Measurements from ENCODE around the gene CNNM1. TPM values are rescaled to one million over a fixed set of nuclear protein-coding genes. Genes with fewer than 3 reads are reported as not detected.
A peak's percentile ranks its signal among the peaks of the same experiment; 100 is the strongest.

CNNM1 gene
- total RNA-seq, 1 donor from 2014 or later, result not detected

DNA sequence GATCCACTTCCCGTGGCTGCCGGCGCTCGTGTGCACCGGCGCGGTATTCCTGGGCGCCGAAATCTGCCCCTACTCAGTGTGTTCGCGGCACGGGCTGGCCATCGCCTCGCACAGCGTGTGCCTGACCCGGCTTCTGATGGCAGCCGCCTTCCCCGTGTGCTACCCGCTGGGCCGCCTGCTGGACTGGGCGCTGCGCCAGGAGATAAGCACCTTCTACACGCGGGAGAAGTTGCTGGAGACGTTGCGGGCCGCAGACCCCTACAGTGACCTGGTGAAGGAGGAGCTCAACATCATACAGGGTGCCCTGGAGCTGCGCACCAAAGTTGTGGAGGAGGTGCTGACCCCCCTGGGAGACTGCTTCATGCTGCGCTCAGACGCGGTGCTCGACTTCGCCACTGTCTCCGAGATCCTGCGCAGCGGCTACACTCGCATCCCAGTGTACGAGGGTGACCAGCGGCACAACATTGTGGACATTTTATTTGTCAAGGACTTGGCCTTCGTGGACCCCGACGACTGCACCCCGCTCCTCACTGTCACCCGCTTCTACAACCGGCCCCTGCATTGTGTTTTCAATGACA lies 1.3 kb downstream of the CNNM1 start:
- peak overlapping the region; percentile 23 to 61 (median 60) for H3K4me3 ChIP-seq (ENCODE audit: low read length in 3 of 3)
- H3K9ac ChIP-seq (ENCODE audit: low read depth in 1 of 3, low read length in 3 of 3), result no peak overlapping the region
- H3K27ac ChIP-seq (ENCODE audit: low read depth, low read length), result no peak overlapping the region
- no peaks in the 10 kb centered on the region for H3K36me3 ChIP-seq (ENCODE audit: control insufficient read depth in 3 of 3, insufficient read depth in 3 of 3, low read length in 3 of 3)
- H3K27me3 ChIP-seq (ENCODE audit: control insufficient read depth in 3 of 3, insufficient read depth in 3 of 3, low read length in 3 of 3), result peaks cover 31 to 50% (median 36%) of the 10 kb centered on the region in 3 donors
- peaks cover 0 to 3% (median 0%) of the 10 kb centered on the region in 3 donors for H3K9me3 ChIP-seq (ENCODE audit: control insufficient read depth in 3 of 3, low read length in 3 of 3)
- peaks cover 14 to 18% (median 15%) of the 10 kb centered on the region in 3 donors for H3K4me1 ChIP-seq (ENCODE audit: control insufficient read depth in 3 of 3, insufficient read depth in 3 of 3, low read length in 3 of 3)

DNA sequence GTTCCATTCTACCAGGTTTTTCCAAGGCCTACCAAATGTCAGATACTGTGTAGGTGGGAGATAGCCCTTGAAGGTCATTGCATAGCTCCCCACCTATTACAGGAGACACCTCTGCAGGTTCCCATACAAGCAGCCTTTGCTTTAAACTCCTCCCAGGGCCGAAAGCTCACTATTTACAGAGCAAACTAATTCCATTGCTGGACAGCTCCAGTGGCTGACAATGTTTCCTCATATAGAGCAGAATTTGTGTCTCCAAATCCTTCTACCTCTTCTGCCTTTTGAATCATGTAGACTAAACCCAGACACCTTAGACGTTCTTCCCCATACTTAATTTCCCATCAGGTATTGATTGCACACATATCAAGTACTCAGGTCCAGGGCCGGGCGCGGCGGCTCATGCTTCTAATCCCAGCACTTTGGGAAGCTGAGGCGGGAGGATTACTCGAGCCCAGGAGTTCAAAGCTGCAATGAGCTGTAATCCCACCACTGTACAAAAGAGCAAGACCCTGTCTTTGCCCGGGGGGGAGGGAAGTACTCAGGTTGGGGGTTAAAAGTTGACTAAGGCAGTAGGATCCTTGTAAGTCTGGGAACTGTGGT lies 2.1 kb downstream of the CNNM1 start:
- peaks cover 14 to 18% (median 15%) of the 10 kb centered on the region in 3 donors for H3K4me1 ChIP-seq (ENCODE audit: control insufficient read depth in 3 of 3, insufficient read depth in 3 of 3, low read length in 3 of 3)
- H3K4me3 ChIP-seq (ENCODE audit: low read length in 3 of 3), result no peak overlapping the region
- H3K27ac ChIP-seq (ENCODE audit: low read depth, low read length), result no peak overlapping the region
- H3K27me3 ChIP-seq (ENCODE audit: control insufficient read depth in 3 of 3, insufficient read depth in 3 of 3, low read length in 3 of 3), result peaks cover 31 to 50% (median 36%) of the 10 kb centered on the region in 3 donors
- H3K9ac ChIP-seq (ENCODE audit: low read depth in 1 of 3, low read length in 3 of 3), result no peak overlapping the region
- H3K9me3 ChIP-seq (ENCODE audit: control insufficient read depth in 3 of 3, low read length in 3 of 3), result peaks cover 0 to 3% (median 0%) of the 10 kb centered on the region in 3 donors
- H3K36me3 ChIP-seq (ENCODE audit: control insufficient read depth in 3 of 3, insufficient read depth in 3 of 3, low read length in 3 of 3), result no peaks in the 10 kb centered on the region

DNA sequence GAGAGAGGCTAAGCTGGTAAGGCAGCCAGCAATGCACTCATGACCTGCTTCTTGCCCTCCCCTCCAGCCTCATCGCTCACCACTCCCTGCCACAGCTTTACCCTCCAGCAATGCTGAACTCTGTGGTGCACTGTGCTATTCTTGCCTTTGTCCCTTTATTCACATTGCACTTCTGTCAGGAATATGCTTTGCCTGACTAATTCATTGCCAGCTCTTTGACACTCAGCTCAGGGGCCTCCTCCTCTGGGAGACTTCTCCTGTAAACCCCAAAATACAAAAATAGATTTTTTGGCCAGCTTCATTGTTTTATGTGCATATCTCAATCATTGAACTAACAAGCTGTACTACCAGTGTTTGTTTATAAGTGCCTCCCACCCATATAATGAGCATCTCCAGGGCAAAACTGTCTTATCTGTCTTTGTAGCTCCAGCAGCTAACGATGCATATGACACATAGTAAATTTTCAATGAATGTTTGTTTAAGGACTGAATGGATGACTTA lies 8.2 kb downstream of the CNNM1 start:
- Histone ChIP-seq H3K27me3 (ENCODE audit: control insufficient read depth in 3 of 3, insufficient read depth in 3 of 3, low read length in 3 of 3) (peaks cover 0 to 13% (median 6%) of the 10 kb centered on the region in 3 donors), H3K9ac (ENCODE audit: low read depth in 1 of 3, low read length in 3 of 3) (no peak overlapping the region), H3K27ac (ENCODE audit: low read depth, low read length) (no peak overlapping the region), H3K9me3 (ENCODE audit: control insufficient read depth in 3 of 3, low read length in 3 of 3) (no peaks in the 10 kb centered on the region), H3K4me1 (ENCODE audit: control insufficient read depth in 3 of 3, insufficient read depth in 3 of 3, low read length in 3 of 3) (no peaks in the 10 kb centered on the region), H3K4me3 (ENCODE audit: low read length in 3 of 3) (no peak overlapping the region), H3K36me3 (ENCODE audit: control insufficient read depth in 3 of 3, insufficient read depth in 3 of 3, low read length in 3 of 3) (no peaks in the 10 kb centered on the region)

DNA sequence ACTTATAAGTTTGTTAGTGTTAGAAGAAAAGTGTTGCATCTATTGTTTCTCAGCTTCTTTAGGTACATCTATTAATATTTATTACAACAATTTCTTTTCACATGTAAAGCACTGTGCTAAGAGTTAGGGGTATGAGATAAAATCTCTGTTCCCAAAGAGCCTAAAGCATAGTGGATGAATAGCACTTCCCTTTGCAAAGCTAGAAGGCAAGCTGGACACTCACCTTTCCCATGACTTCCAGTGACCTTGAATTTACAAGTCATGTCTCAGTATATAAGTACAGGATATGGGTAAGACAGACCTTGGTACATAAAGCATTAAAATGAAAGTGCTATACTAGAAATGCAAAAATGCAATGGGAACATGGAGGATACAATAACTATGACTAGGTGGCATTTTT lies 8.7 kb downstream of the CNNM1 start:
- no peaks in the 10 kb centered on the region for H3K4me1 ChIP-seq (ENCODE audit: control insufficient read depth in 3 of 3, insufficient read depth in 3 of 3, low read length in 3 of 3)
- peaks cover 0 to 8% (median 2%) of the 10 kb centered on the region in 3 donors for H3K27me3 ChIP-seq (ENCODE audit: control insufficient read depth in 3 of 3, insufficient read depth in 3 of 3, low read length in 3 of 3)
- H3K4me3 ChIP-seq (ENCODE audit: low read length in 3 of 3), result no peak overlapping the region
- no peak overlapping the region for H3K27ac ChIP-seq (ENCODE audit: low read depth, low read length)
- no peaks in the 10 kb centered on the region for H3K9me3 ChIP-seq (ENCODE audit: control insufficient read depth in 3 of 3, low read length in 3 of 3)
- H3K36me3 ChIP-seq (ENCODE audit: control insufficient read depth in 3 of 3, insufficient read depth in 3 of 3, low read length in 3 of 3), result no peaks in the 10 kb centered on the region
- H3K9ac ChIP-seq (ENCODE audit: low read depth in 1 of 3, low read length in 3 of 3), result no peak overlapping the region

DNA sequence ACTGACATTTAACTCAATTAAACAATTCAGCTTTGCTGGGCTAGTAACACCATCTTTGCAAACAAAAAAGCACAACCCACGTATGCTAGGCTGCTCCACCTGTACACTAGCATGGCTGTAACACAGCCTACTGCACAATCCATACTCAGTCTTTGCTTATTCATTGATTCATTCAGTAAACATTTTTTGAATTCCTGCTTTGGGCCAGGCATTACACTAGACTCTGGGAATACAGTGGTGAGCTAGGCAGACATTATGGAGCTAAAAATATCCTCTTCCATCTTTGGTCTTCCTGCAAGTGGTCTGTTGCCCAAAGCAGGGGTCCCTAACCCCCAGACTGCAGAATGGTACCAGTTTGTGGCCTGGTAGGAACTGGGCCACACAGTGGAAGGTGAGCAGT lies 9.9 kb downstream of the CNNM1 start:
- Histone ChIP-seq H3K9ac (ENCODE audit: low read depth in 1 of 3, low read length in 3 of 3) (no peak overlapping the region), H3K36me3 (ENCODE audit: control insufficient read depth in 3 of 3, insufficient read depth in 3 of 3, low read length in 3 of 3) (no peaks in the 10 kb centered on the region), H3K4me3 (ENCODE audit: low read length in 3 of 3) (no peak overlapping the region), H3K27ac (ENCODE audit: low read depth, low read length) (no peak overlapping the region), H3K9me3 (ENCODE audit: control insufficient read depth in 3 of 3, low read length in 3 of 3) (no peaks in the 10 kb centered on the region), H3K4me1 (ENCODE audit: control insufficient read depth in 3 of 3, insufficient read depth in 3 of 3, low read length in 3 of 3) (no peaks in the 10 kb centered on the region), H3K27me3 (ENCODE audit: control insufficient read depth in 3 of 3, insufficient read depth in 3 of 3, low read length in 3 of 3) (peaks cover 0 to 3% (median 1%) of the 10 kb centered on the region in 3 donors)

DNA sequence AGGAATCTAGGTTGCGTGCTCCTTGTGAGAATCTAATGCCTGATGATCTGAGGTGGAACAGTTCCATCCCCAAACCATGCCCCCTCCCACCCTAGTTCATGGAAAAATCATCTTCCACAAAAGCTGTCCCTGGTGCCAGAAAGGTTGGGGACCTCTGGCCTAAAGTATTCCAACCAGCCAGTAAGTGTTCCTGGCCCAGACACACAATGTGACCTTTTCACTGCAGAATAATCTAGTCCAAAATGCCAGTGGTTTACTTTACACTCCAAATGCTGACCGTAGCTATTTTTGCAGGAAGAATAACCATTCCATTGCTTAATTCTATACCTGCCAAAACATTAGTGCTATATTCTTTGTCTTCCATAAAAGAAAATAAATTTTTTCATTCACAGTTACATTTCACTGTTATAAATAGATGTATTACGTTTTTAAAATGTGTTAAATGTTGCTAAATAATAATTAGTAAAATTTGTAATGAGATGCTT lies 10.4 kb downstream of the CNNM1 start:
- no peaks in the 10 kb centered on the region for H3K9me3 ChIP-seq (ENCODE audit: control insufficient read depth in 3 of 3, low read length in 3 of 3)
- H3K4me1 ChIP-seq (ENCODE audit: control insufficient read depth in 3 of 3, insufficient read depth in 3 of 3, low read length in 3 of 3), result no peaks in the 10 kb centered on the region
- H3K9ac ChIP-seq (ENCODE audit: low read depth in 1 of 3, low read length in 3 of 3), result no peak overlapping the region
- H3K36me3 ChIP-seq (ENCODE audit: control insufficient read depth in 3 of 3, insufficient read depth in 3 of 3, low read length in 3 of 3), result no peaks in the 10 kb centered on the region
- H3K27me3 ChIP-seq (ENCODE audit: control insufficient read depth in 3 of 3, insufficient read depth in 3 of 3, low read length in 3 of 3), result peaks cover 0 to 3% (median 2%) of the 10 kb centered on the region in 3 donors
- no peak overlapping the region for H3K4me3 ChIP-seq (ENCODE audit: low read length in 3 of 3)
- H3K27ac ChIP-seq (ENCODE audit: low read depth, low read length), result no peak overlapping the region

DNA sequence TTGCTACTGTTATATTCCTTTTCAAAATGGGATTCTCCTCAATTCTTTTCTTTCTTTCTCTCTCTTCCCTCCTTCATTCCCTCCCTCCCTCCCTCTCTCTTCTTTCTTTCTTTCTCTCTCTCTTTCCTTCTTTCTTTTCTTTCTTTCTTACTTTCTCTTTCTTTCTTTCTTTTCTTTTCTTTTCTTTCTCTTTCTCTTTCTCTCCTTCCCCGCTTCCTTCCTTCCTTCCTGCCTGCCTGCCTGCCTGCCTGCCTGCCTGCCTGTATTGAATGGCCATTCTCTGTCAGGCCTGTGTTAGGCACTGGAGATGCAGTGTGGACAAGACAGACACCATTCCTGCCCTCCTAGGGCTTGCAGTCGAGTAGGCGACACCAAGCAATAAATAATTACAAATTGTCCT lies 11.5 kb downstream of the CNNM1 start:
- H3K9me3 ChIP-seq (ENCODE audit: control insufficient read depth in 3 of 3, low read length in 3 of 3), result no peaks in the 10 kb centered on the region
- H3K27me3 ChIP-seq (ENCODE audit: control insufficient read depth in 3 of 3, insufficient read depth in 3 of 3, low read length in 3 of 3), result peaks cover 0 to 7% (median 2%) of the 10 kb centered on the region in 3 donors
- H3K4me3 ChIP-seq (ENCODE audit: low read length in 3 of 3), result no peak overlapping the region
- H3K9ac ChIP-seq (ENCODE audit: low read depth in 1 of 3, low read length in 3 of 3), result no peak overlapping the region
- no peak overlapping the region for H3K27ac ChIP-seq (ENCODE audit: low read depth, low read length)
- H3K36me3 ChIP-seq (ENCODE audit: control insufficient read depth in 3 of 3, insufficient read depth in 3 of 3, low read length in 3 of 3), result no peaks in the 10 kb centered on the region
- no peaks in the 10 kb centered on the region for H3K4me1 ChIP-seq (ENCODE audit: control insufficient read depth in 3 of 3, insufficient read depth in 3 of 3, low read length in 3 of 3)

DNA sequence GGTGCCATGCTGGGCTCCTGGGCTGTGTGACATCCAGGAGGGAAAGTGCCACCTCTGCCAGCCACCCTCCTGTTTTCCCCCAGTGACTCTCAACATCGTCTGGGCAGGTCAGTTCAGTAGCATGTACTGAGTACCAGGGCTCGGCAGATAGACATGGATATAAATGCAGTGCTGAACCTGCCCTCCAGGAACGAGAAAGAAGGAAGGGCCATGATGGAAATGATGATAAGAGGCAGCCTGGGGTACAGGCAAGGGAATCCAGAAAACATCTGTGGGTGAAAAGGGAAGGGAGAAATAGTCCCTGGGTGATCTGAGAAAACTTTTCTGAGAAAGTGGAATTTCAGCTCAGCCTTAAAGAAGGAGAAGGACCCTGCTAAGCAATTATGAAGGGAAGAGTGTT lies 12.1 kb downstream of the CNNM1 start:
- Histone ChIP-seq H3K36me3 (ENCODE audit: control insufficient read depth in 3 of 3, insufficient read depth in 3 of 3, low read length in 3 of 3) (no peaks in the 10 kb centered on the region), H3K4me3 (ENCODE audit: low read length in 3 of 3) (no peak overlapping the region), H3K27me3 (ENCODE audit: control insufficient read depth in 3 of 3, insufficient read depth in 3 of 3, low read length in 3 of 3) (peaks cover 0 to 7% (median 2%) of the 10 kb centered on the region in 3 donors), H3K4me1 (ENCODE audit: control insufficient read depth in 3 of 3, insufficient read depth in 3 of 3, low read length in 3 of 3) (no peaks in the 10 kb centered on the region), H3K9ac (ENCODE audit: low read depth in 1 of 3, low read length in 3 of 3) (no peak overlapping the region), H3K27ac (ENCODE audit: low read depth, low read length) (no peak overlapping the region), H3K9me3 (ENCODE audit: control insufficient read depth in 3 of 3, low read length in 3 of 3) (no peaks in the 10 kb centered on the region)

DNA sequence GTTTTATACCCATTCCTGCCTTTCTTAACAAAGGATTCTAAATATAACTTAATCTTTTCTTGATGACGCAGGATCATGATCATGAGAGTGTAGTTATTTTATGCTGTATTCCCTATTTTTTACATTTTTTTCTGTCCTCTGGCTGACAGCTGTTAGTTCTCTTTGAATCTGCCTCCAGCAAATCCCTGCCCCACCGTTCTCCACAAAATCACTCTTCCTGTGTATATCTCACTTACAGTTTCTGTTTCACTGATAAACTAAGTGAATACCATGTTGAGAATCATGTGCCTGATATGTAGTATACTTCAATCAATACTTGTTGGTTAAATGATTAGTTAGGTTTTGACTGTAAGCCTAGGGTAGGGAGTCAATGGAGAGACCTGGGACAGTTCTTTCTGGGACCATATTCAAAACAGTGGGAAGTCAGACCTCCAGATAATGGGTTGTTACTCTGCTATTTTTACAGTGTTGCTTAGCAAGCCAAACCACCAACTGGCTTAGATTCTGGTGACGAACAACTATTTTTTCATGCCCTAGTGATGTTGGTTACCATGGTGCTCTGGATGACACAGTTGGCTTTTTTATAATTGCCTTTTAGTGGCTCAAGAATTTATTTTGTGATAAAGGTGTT lies 12.8 kb downstream of the CNNM1 start:
- no peaks in the 10 kb centered on the region for H3K4me1 ChIP-seq (ENCODE audit: control insufficient read depth in 3 of 3, insufficient read depth in 3 of 3, low read length in 3 of 3)
- peaks cover 0 to 7% (median 2%) of the 10 kb centered on the region in 3 donors for H3K27me3 ChIP-seq (ENCODE audit: control insufficient read depth in 3 of 3, insufficient read depth in 3 of 3, low read length in 3 of 3)
- no peak overlapping the region for H3K9ac ChIP-seq (ENCODE audit: low read depth in 1 of 3, low read length in 3 of 3)
- H3K4me3 ChIP-seq (ENCODE audit: low read length in 3 of 3), result no peak overlapping the region
- no peaks in the 10 kb centered on the region for H3K36me3 ChIP-seq (ENCODE audit: control insufficient read depth in 3 of 3, insufficient read depth in 3 of 3, low read length in 3 of 3)
- no peaks in the 10 kb centered on the region for H3K9me3 ChIP-seq (ENCODE audit: control insufficient read depth in 3 of 3, low read length in 3 of 3)
- no peak overlapping the region for H3K27ac ChIP-seq (ENCODE audit: low read depth, low read length)

DNA sequence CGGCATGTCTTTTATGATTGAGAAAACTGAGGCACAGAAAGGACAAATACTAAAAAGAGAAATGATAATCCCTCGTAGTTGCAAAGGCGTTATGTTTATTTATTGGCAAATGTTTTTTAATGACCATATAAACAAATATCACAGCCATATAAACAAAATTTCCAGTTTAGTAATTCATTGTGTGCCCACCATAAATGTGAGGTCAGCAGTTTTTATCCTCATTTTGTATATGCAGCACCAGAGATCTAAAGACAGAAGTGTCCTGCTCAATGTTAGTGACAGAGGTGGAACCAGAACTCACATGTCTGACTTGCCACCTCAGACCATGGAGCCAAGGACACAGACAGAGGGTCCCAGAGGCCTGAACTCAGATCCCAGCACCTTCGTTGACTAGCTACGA lies 14.1 kb downstream of the CNNM1 start:
- Histone ChIP-seq H3K4me1 (ENCODE audit: control insufficient read depth in 3 of 3, insufficient read depth in 3 of 3, low read length in 3 of 3) (no peaks in the 10 kb centered on the region), H3K27me3 (ENCODE audit: control insufficient read depth in 3 of 3, insufficient read depth in 3 of 3, low read length in 3 of 3) (peaks cover 0 to 7% (median 2%) of the 10 kb centered on the region in 3 donors), H3K4me3 (ENCODE audit: low read length in 3 of 3) (no peak overlapping the region), H3K9me3 (ENCODE audit: control insufficient read depth in 3 of 3, low read length in 3 of 3) (no peaks in the 10 kb centered on the region), H3K9ac (ENCODE audit: low read depth in 1 of 3, low read length in 3 of 3) (no peak overlapping the region), H3K36me3 (ENCODE audit: control insufficient read depth in 3 of 3, insufficient read depth in 3 of 3, low read length in 3 of 3) (no peaks in the 10 kb centered on the region), H3K27ac (ENCODE audit: low read depth, low read length) (no peak overlapping the region)

Data from skeletal muscle tissue (tissue), 4 donors.